ENCODE data around the gene INTS1. TPM values are rescaled to one million over a fixed set of nuclear protein-coding genes. Genes with fewer than 3 reads are reported as not detected.

Gene INTS1
- total RNA-seq, 6 donors from 2014 or later: 38.6 to 215 (median 72.3) TPM

DNA sequence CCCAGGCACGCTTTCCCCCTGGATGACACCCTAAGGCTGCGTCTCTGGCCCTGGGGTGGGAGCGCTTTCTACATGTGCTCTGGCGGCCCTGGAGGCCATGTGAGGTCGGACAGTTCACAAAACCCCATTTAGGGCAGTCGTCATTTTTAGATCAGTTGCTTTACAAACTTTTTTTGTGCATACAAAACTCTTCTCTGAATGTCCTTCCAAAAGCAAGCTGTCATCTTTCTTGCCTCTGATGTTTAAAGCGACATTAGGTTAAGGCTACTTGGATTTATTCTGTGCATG is 32.2 kb upstream of the INTS1 start:
- DNase-seq (no peak), ATAC-seq (ENCODE audit: low FRiP score in 2 of 2) (no peak)
- 77% methylated on average over 7 of the region's 7 CpGs for WGBS, 2 donors
- Histone ChIP-seq H3K27me3 (no peaks in the 10 kb centered on the region), H3K9me3 (no peaks in the 10 kb centered on the region), H3K4me1 (peaks cover 52 to 73% (median 59%) of the 10 kb centered on the region in 4 donors), H3K27ac (peak overlapping the region; percentile 95 to 98 (median 96)), H3K4me3 (peak overlapping the region in 2 of 4 donors; percentile 47 to 57), H3K36me3 (peaks cover 20 to 45% (median 35%) of the 10 kb centered on the region in 4 donors)
- no peak for TF ChIP-seq EP300 (IDR thresholded peaks at IDR 0.05)
- TF ChIP-seq POLR2A (IDR thresholded peaks at IDR 0.05): no peak
- TF ChIP-seq CTCF (IDR thresholded peaks at IDR 0.05): no peak
- no peak for TF ChIP-seq POLR2AphosphoS5 (IDR thresholded peaks at IDR 0.05)

DNA sequence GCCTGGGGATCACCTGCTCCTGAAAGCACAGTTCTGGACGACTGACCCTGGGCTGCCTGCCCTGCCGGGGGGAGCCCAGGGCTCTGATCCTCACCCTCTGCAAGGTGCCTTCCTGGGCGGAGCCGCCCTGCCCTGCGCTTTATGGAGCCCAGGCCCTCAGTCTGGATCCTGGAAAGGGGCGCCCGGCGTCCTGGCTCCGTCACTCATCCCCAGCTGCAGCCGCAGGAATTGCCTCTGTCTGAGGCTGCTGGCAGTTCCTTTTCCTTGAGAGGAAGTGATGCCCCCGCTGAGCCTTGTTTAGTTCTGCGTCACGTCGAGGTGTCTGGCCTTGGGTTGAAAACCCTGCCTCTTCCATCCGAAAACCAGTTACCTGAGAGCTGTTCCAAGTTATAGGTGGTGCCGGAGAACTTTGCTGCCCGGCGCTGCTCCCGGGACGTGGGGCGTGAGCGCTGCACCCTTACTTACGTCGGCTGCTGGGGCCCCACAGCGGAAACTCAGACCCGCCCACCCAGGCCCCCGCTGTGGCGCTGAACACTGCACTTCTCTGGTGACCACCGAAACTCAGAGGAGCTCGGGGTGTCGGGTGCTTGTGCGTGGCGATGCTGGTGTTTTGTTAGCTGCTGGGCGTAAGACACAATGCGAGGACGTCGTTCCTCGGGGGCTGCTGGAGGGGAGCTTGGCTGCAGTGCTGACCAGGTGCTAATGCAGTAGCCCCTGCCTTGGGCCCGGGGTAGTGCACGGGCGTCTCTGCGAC is 31.7 kb upstream of the INTS1 start:
- H3K9me3 ChIP-seq: no peaks in the 10 kb centered on the region
- DNase-seq (peak in 1 of 2 donors; percentile 82), ATAC-seq (ENCODE audit: low FRiP score in 2 of 2) (no peak)
- H3K4me3 ChIP-seq: no peak overlapping the region
- H3K27me3 ChIP-seq: no peaks in the 10 kb centered on the region
- peaks cover 15 to 40% (median 30%) of the 10 kb centered on the region in 4 donors for H3K36me3 ChIP-seq
- peak overlapping the region; percentile 95 to 98 (median 96) for H3K27ac ChIP-seq
- peak in 1 of 2 donors; percentile 37 for TF ChIP-seq POLR2AphosphoS5 (IDR thresholded peaks at IDR 0.05)
- TF ChIP-seq EP300 (IDR thresholded peaks at IDR 0.05): no peak
- H3K4me1 ChIP-seq: peaks cover 52 to 77% (median 60%) of the 10 kb centered on the region in 4 donors
- WGBS, 2 donors: 85 to 91% methylated on average over 33 to 36 of the region's 42 CpGs

GRCh38 chr7:1535100-1535458 is 30.9 kb upstream of the INTS1 start:
- H3K9me3 ChIP-seq: no peaks in the 10 kb centered on the region
- H3K4me1 ChIP-seq: peaks cover 52 to 81% (median 61%) of the 10 kb centered on the region in 4 donors
- ATAC-seq (ENCODE audit: low FRiP score in 2 of 2) (no peak), DNase-seq (no peak)
- TF ChIP-seq EP300 (IDR thresholded peaks at IDR 0.05): no peak
- no peak for TF ChIP-seq POLR2AphosphoS5 (IDR thresholded peaks at IDR 0.05)
- TF ChIP-seq POLR2A (IDR thresholded peaks at IDR 0.05): no peak
- TF ChIP-seq CTCF (IDR thresholded peaks at IDR 0.05): no peak
- H3K36me3 ChIP-seq: peaks cover 7 to 32% (median 22%) of the 10 kb centered on the region in 4 donors
- H3K4me3 ChIP-seq: no peak overlapping the region
- H3K27ac ChIP-seq: peak overlapping the region; percentile 95 to 98 (median 96)
- WGBS, 2 donors: 65 to 81% methylated on average over 6 of the region's 6 CpGs
- no peaks in the 10 kb centered on the region for H3K27me3 ChIP-seq

DNA sequence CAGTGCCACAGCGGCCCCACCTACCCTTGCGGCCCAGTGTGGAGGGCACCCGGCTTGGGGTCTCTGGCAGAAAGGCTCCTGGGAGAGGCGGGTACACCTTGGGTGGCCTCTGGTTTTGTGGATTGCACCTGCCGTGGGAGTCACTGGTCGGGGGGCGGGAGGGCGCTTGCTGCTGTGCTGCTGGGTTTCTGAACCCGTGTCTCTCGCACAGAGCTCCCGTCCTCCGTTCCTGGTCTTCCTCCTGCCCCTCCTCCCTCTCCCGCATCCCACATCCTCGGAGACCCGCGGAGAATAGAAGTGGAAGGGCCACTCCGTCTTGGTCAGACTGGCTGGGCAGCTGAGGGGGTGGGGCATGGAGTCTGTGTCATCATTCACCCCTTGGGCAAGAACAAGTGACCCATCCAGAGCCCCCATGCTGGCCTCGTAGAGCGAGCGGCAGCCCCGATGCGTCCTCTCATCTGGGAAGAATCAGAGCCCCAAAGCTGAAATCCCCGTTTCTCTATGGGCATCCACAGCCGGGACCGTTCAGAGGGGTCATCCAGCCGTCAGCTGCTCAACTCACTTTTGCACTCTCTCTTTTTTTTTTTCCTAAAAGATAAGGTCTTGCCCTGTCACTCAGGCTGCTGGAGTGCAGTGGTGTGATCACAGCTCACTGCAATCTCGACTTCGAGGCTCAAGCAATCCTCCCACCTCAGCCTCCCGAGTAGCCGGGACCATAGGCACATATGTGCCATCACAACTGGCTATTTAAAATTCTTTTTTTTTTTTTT is 30.3 kb upstream of the INTS1 start:
- H3K4me1 ChIP-seq: peaks cover 52 to 82% (median 63%) of the 10 kb centered on the region in 4 donors

More for the DNA sequence above, 30.3 kb upstream of the INTS1 start:
- TF ChIP-seq POLR2A (IDR thresholded peaks at IDR 0.05) (no peak), POLR2AphosphoS5 (IDR thresholded peaks at IDR 0.05) (no peak), CTCF (IDR thresholded peaks at IDR 0.05) (no peak), EP300 (IDR thresholded peaks at IDR 0.05) (no peak)
- Histone ChIP-seq H3K9me3 (no peaks in the 10 kb centered on the region), H3K4me3 (no peak overlapping the region), H3K27me3 (no peaks in the 10 kb centered on the region), H3K36me3 (peaks cover 1 to 26% (median 16%) of the 10 kb centered on the region in 4 donors), H3K27ac (peak overlapping the region; percentile 92 to 99 (median 97))
- ATAC-seq (ENCODE audit: low FRiP score in 2 of 2) (no peak), DNase-seq (peak in 1 of 2 donors; percentile 71)
- WGBS, 2 donors: 82 to 86% methylated on average over 18 to 29 of the region's 30 CpGs
